B cell (primary cell): ENCODE measurements around the gene C4orf17.

Experiments
- CTCF ChIP-seq: fragments of 200-600 bp; IDR thresholded peaks from one replicate; pipeline ENCODE4 v1.8.0; 2022; ENCODE audit warnings: antibody characterized with exemption, mild to moderate bottlenecking
- EZH2 ChIP-seq: IDR thresholded peaks from 2 replicates; pipeline ENCODE4 v1.6.1; 2012; ENCODE audit warnings: borderline replicate concordance, low read depth, mild to moderate bottlenecking, moderate library complexity, low read length; ENCODE audit not compliant: insufficient read depth, poor library complexity, severe bottlenecking

DNA sequence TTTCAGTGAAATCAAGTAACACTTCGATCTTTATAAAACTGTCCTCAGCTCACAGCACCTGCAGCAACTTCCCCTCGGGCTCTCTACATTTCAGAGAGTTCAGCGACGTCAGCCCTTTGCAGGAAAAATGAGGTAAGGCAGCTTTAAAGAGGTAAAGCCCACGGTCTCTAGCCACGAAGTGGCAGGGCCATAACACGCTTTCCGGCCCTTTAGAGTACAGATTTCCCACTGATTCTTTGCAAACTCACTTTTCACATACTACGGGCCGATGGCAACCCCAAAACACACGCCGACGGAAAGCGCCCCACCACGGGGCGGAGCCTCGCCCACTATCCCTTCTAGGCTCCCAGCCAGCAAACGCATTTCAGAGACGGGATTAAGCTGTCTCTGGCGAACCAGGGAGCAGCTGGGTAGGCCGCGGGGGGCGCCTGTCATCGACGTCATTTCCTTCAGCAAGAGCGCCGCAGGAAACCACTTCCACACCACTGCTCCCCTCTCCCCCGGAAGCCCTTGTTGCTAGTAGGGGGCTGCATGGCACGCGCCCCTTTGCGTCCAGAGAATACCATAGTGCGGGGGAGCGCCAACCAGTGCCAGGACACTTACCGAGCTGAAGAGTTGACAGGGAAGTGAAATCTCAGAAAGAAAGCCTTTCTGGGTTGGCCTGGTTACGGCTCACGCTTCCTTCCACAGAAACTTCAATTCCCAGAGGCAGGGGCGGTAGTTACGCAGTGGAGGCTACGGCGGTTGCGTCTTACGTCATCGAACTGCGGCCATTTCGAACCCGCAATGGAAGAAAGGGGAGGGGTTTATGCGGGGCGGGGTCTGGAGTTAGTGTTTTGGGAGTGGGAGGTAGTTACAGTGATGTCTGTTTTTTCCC, 52.7 kb downstream of the C4orf17 start, which contains the start of gene TRMT10A:
- no peak for TF ChIP-seq CTCF
- TF ChIP-seq EZH2: no peak
